ENCODE measurements around the gene ALKBH6. TPM values are rescaled to one million over a fixed set of nuclear protein-coding genes. Genes with fewer than 3 reads are reported as not detected.

Gene ALKBH6
- total RNA-seq: 38.8 and 39.5 TPM in 2 replicates

GRCh38 chr19:36014012-36014924, at the start of gene ALKBH6:
TSS of gene ALKBH6 (minus strand) at chr19:36014213. CDS start at chr19:36013397, 816 bp downstream.

DNA sequence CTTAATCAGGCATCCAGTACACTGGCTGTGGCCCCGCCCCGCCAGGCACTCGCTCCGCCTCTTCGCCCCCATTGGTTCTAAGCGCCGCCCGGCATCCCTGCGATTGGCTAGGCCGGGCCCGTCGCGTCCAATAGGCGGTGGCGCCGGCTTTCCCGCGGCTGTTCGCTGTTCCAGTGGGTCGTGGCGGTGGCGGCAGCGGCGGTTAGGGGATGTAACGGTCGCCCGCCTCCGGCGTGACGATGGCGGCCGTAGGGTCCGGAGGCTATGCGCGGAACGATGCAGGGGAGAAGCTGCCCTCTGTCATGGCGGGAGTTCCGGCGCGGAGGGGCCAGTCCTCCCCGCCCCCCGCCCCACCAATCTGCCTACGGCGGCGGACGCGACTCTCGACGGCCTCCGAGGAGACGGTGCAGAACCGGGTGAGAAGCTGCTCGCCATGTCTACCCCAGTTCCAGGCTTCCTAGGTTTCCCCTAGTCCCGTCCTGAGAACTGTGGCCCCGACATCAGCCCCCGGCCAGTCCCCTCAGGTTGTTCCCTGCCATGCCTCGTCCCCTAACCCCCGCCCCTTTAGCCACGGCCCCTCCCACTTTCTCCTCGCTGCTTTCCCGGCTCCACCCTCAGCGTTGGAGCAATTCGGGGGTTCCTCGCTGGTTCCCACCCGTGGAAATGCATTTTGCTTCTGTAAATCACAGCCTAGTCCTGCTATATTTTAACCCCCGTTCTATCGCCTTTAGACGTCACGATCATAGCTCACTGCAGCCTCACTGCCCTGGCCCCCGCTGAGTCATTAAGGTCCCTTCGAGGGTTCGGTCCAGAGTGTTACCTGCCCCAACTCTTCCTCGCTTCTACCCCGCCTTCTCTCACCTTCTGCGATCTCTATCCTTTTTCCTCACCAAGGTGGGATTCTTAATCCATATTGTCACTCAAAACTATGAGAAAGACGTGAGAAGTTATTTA, 41.0 kb upstream of the ALKBH6 start, which contains the start of gene WDR62:
Gene WDR62, plus strand, starts transcription at position 165 of the 954 bp plus-strand sequence. Its CDS starts 75 bp downstream, at position 240.

GRCh38 chr19:36054119-36054732, 40.2 kb upstream of the ALKBH6 start, which contains the start of gene THAP8:
TSS of gene THAP8 (minus strand) at chr19:36054285. CDS start at chr19:36054217, 68 bp downstream.

GRCh38 chr19:36032251-36033104, 18.5 kb upstream of the ALKBH6 start, which contains the start of gene CLIP3:
TSS of gene CLIP3 (minus strand) at chr19:36032873. CDS start at chr19:36032357, 516 bp downstream.

DNA sequence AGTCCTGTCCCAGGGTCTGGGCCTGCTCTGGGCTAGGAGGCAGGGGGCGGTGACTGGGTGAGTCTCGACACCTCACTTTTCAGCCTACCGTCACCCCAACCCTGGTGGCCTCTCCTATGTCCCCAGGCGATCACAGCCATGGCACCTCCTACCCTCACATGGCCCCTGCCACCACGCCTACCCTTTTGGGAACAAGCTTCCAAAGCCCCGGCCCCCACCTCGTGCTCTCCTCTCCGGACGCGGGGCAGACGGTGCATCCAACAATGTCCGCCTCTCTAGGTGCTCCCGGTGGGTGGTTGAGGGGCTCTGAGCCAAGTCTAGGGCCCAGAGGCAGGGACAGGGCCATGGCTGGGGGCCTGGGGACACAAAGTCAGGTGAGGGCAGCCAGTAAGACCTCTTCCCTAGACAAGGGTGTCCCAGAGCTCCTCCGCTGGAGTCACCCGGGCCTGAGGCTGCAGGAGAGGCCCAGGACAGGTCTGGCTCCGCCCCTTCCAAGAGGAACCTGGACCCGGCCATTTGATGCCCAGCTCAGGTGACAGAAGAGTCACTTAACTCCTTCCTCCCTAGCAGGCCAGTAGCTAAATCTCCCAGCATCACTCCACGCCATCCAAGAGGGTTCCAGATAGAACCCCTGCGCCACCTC, 5.6 kb downstream of the ALKBH6 start, which contains the start of gene SYNE4:
Gene SYNE4, minus strand, starts transcription at position 478 of the 643 bp plus-strand sequence. Its CDS starts 132 bp downstream, at position 346.

GRCh38 chr19:35995048-35995993, 18.7 kb downstream of the ALKBH6 start, which contains the start of gene SDHAF1:
TSS of gene SDHAF1 (plus strand) at chr19:35995188. CDS start at chr19:35995275, 87 bp downstream.

Other genes starting within 250 kb of the ALKBH6 start
- 2.2 and 3.2 TPM in 2 replicates for gene ARHGAP33, start 238.6 kb downstream of the ALKBH6 start, total RNA-seq
- not detected in 2 replicates for gene PRODH2, start 201.4 kb downstream of the ALKBH6 start, total RNA-seq
- gene NPHS1, start 161.7 kb downstream of the ALKBH6 start, total RNA-seq: not detected in 2 replicates
- gene KIRREL2, start 157.3 kb downstream of the ALKBH6 start, total RNA-seq: 0.13 TPM in 1 of 2 replicates, not detected in the other
- gene APLP1, start 145.6 kb downstream of the ALKBH6 start, total RNA-seq: 12.8 and 17.3 TPM in 2 replicates
- gene NFKBID, start 113.7 kb downstream of the ALKBH6 start, total RNA-seq: 2.6 and 3.7 TPM in 2 replicates
- not detected in 2 replicates for gene HCST, start 111.7 kb downstream of the ALKBH6 start, total RNA-seq
- gene TYROBP, start 105.9 kb downstream of the ALKBH6 start, total RNA-seq: not detected in 2 replicates
- gene LRFN3, start 77.8 kb downstream of the ALKBH6 start, total RNA-seq: 8.5 and 13.9 TPM in 2 replicates
- gene SDHAF1, start 19.0 kb downstream of the ALKBH6 start, total RNA-seq: 35.6 and 42.5 TPM in 2 replicates
- 0.08 and 1.2 TPM in 2 replicates for gene SYNE4, start 5.4 kb downstream of the ALKBH6 start, total RNA-seq
- 14.1 and 36.4 TPM in 2 replicates for gene CLIP3, start 18.7 kb upstream of the ALKBH6 start, total RNA-seq
- 5.3 and 7.9 TPM in 2 replicates for gene THAP8, start 40.1 kb upstream of the ALKBH6 start, total RNA-seq
- 1.0 and 5.0 TPM in 2 replicates for gene WDR62, start 40.7 kb upstream of the ALKBH6 start, total RNA-seq
- not detected in 2 replicates for gene OVOL3, start 96.9 kb upstream of the ALKBH6 start, total RNA-seq
- gene POLR2I, start 100.7 kb upstream of the ALKBH6 start, total RNA-seq: 20.4 and 69.3 TPM in 2 replicates
- gene TBCB, start 101.3 kb upstream of the ALKBH6 start, total RNA-seq: 137 and 315 TPM in 2 replicates
- gene CAPNS1, start 125.9 kb upstream of the ALKBH6 start, total RNA-seq: 155 and 343 TPM in 2 replicates
- gene COX7A1, start 138.2 kb upstream of the ALKBH6 start, total RNA-seq: 14.1 and 22.6 TPM in 2 replicates
- 1.4 and 3.1 TPM in 2 replicates for gene ZNF565, start 200.5 kb upstream of the ALKBH6 start, total RNA-seq
- 65.7 and 108 TPM in 2 replicates for gene ZNF146, start 200.9 kb upstream of the ALKBH6 start, total RNA-seq